GM19397 (cell line): ENCODE measurements around the gene ZNF462.

Experiments
- ATAC-seq: cut with Tn5 transposase; IDR thresholded peaks from one replicate; pipeline ENCODE4 v1.9.1; 2021; ENCODE audit warnings: mild to moderate bottlenecking, moderate library complexity; ENCODE audit not compliant: unreplicated experiment

ZNF462 gene

GRCh38 chr9:107049803-107050184 is 186.8 kb downstream of the ZNF462 start:
- ATAC-seq = no peak

GRCh38 chr9:107051392-107051791 is 188.4 kb downstream of the ZNF462 start:
- no peak for ATAC-seq

- ATAC-seq = no peak
These were observed 191.2 kb downstream of the ZNF462 start for GRCh38 chr9:107054146-107054545.

- ATAC-seq = no peak
These were observed 196.3 kb downstream of the ZNF462 start for GRCh38 chr9:107059220-107059619.

GRCh38 chr9:107060062-107060461 is 197.1 kb downstream of the ZNF462 start:
- no peak for ATAC-seq
